Breast epithelium (tissue), 3 donors: ENCODE results near the gene CDCP1.
"Not testable (repeated sequence)": the region's sequence is repeated elsewhere in the genome, so short reads cannot be mapped to it uniquely, and the experiment has no call there.

Experiments
- CTCF ChIP-seq, 3 donors: fragments of 450-650 bp; IDR thresholded peaks; one replicate each; pipeline ENCODE4 v1.5.1; 2016 to 2017; ENCODE audit warnings: antibody characterized with exemption in 3 of 3, mild to moderate bottlenecking in 3 of 3, moderate library complexity in 3 of 3
- POLR2A ChIP-seq: fragments of 450-650 bp; IDR thresholded peaks from one replicate; pipeline ENCODE4 v1.6.1; 2016; ENCODE audit warnings: antibody characterized with exemption, mild to moderate bottlenecking, moderate library complexity
- POLR2AphosphoS5 ChIP-seq, 3 donors: sonication (generic); formaldehyde crosslinking; IDR thresholded peaks; one replicate each; pipeline ENCODE4 v1.6.1; 2017; ENCODE audit warnings: antibody characterized with exemption in 3 of 3

GRCh38 chr3:45078256-45078655, 67.9 kb downstream of the CDCP1 start:
- not testable (repeated sequence) for TF ChIP-seq CTCF (IDR thresholded peaks at IDR 0.05); POLR2A; POLR2AphosphoS5 (IDR thresholded peaks at IDR 0.05)
